Stimulated activated CD4-positive, alpha-beta T cell treated with anti-CD3 and anti-CD28 coated beads, Interleukin-1b, Interleukin-23, amount 100 ng/mL, for 4 hours (primary cell): ENCODE data around the gene ADIRF.
"Not testable (repeated sequence)": the region's sequence is repeated elsewhere in the genome, so short reads cannot be mapped to it uniquely, and the experiment has no call there.

Experiments used
- DNase-seq, 2 donors: peaks; one replicate each; pipeline ENCODE4 v3.0.0-alpha.2; 2020; ENCODE audit warnings: low read depth in 2 of 2

ADIRF gene

GRCh38 chr10:86968271-86968993 lies at the start of gene ADIRF:
ADIRF (plus strand) TSS chr10:86968482; CDS start chr10:86968545, 63 bp downstream.
- no peak for DNase-seq

- no peak for DNase-seq
Observed at GRCh38 chr10:86922553-86922961, 45.7 kb upstream of the ADIRF start.

- DNase-seq: no peak
Observed at GRCh38 chr10:86929468-86930380, 38.6 kb upstream of the ADIRF start.

GRCh38 chr10:86931872-86932271 lies 36.4 kb upstream of the ADIRF start:
- no peak for DNase-seq

- no peak for DNase-seq
Observed at GRCh38 chr10:86932674-86933073, 35.6 kb upstream of the ADIRF start.

- DNase-seq: not testable (repeated sequence)
Observed at GRCh38 chr10:86934162-86934711, 34.0 kb upstream of the ADIRF start.

- DNase-seq: no peak
Observed at GRCh38 chr10:86936661-86937501, 31.4 kb upstream of the ADIRF start.

- no peak for DNase-seq
Observed at GRCh38 chr10:86937502-86938154, 30.7 kb upstream of the ADIRF start.

GRCh38 chr10:86938260-86938659 lies 30.0 kb upstream of the ADIRF start:
- DNase-seq: no peak

- not testable (repeated sequence) for DNase-seq
Observed at GRCh38 chr10:86940076-86940475, 28.2 kb upstream of the ADIRF start.

GRCh38 chr10:86940677-86941076 lies 27.6 kb upstream of the ADIRF start:
- no peak for DNase-seq

- no peak for DNase-seq
Observed at GRCh38 chr10:86941426-86941825, 26.9 kb upstream of the ADIRF start.

GRCh38 chr10:86941991-86942421 lies 26.3 kb upstream of the ADIRF start:
- DNase-seq: no peak

- no peak for DNase-seq
Observed at GRCh38 chr10:86942441-86943315, 25.6 kb upstream of the ADIRF start.

- DNase-seq: no peak
Observed at GRCh38 chr10:86943316-86944030, 24.8 kb upstream of the ADIRF start.

GRCh38 chr10:86944031-86944419 lies 24.3 kb upstream of the ADIRF start:
- DNase-seq: no peak

- DNase-seq: no peak
Observed at GRCh38 chr10:86944471-86944870, 23.8 kb upstream of the ADIRF start.

- DNase-seq: no peak
Observed at GRCh38 chr10:86944907-86945306, 23.4 kb upstream of the ADIRF start.
